ENCODE results near the gene TXNDC11.

TXNDC11 gene

GRCh38 chr16:11688520-11688886 lies 54.2 kb downstream of the TXNDC11 start:
- no peak for DNase-seq

GRCh38 chr16:11687601-11688519 lies 54.8 kb downstream of the TXNDC11 start:
- no peak for DNase-seq

- DNase-seq, result no peak
These were observed 55.8 kb downstream of the TXNDC11 start for GRCh38 chr16:11686713-11687380.

GRCh38 chr16:11685844-11686618 lies 56.6 kb downstream of the TXNDC11 start:
- no peak for DNase-seq

GRCh38 chr16:11684231-11685025 lies 58.2 kb downstream of the TXNDC11 start:
- DNase-seq, result no peak

GRCh38 chr16:11683145-11683544 lies 59.5 kb downstream of the TXNDC11 start:
- DNase-seq, result no peak

GRCh38 chr16:11682655-11683096 lies 60.0 kb downstream of the TXNDC11 start:
- DNase-seq, result no peak

GRCh38 chr16:11681976-11682654 lies 60.5 kb downstream of the TXNDC11 start:
- no peak for DNase-seq

GRCh38 chr16:11681556-11681955 lies 61.1 kb downstream of the TXNDC11 start:
- no peak for DNase-seq

- DNase-seq, result no peak
These were observed 62.4 kb downstream of the TXNDC11 start for GRCh38 chr16:11679941-11680911.

- no peak for DNase-seq
These were observed 63.4 kb downstream of the TXNDC11 start for GRCh38 chr16:11679250-11679649.

- no peak for DNase-seq
These were observed 64.4 kb downstream of the TXNDC11 start for GRCh38 chr16:11677959-11678881.

- DNase-seq, result no peak
These were observed 65.2 kb downstream of the TXNDC11 start for GRCh38 chr16:11677451-11677951.

GRCh38 chr16:11676799-11677198 lies 65.9 kb downstream of the TXNDC11 start:
- DNase-seq, result no peak

GRCh38 chr16:11675561-11676511 lies 66.8 kb downstream of the TXNDC11 start:
- DNase-seq, result no peak

- no peak for DNase-seq
These were observed 67.7 kb downstream of the TXNDC11 start for GRCh38 chr16:11674818-11675560.

Data from CD4-positive, alpha-beta T cell treated with Interleukin-4 for 4 hours (primary cell).